Right renal cortex interstitium (tissue), 3 donors: ENCODE data around the gene CMPK2. TPM values are rescaled to one million over a fixed set of nuclear protein-coding genes. Genes with fewer than 3 reads are reported as not detected.
"Not testable (repeated sequence)": the region's sequence is repeated elsewhere in the genome, so short reads cannot be mapped to it uniquely, and the experiment has no call there.

Source experiments
- DNase-seq, 3 donors: peaks; one replicate each; pipeline ENCODE4 v3.0.0-alpha.2; 2013; ENCODE audit warnings: low read depth in 3 of 3, low spot score in 2 of 3
- polyA plus RNA-seq, 3 donors: library from polyadenylated mRNA; unstranded; fragments of 120-200 nt; gene quantifications; one replicate each; pipeline ENCODE4 v1.2.1, GENCODE V29; 2013; ENCODE audit not compliant: insufficient read length in 3 of 3

CMPK2 gene
- 1 to 10 TPM; 4.0 to 4.3 (median 4.2) TPM for polyA plus RNA-seq

DNA sequence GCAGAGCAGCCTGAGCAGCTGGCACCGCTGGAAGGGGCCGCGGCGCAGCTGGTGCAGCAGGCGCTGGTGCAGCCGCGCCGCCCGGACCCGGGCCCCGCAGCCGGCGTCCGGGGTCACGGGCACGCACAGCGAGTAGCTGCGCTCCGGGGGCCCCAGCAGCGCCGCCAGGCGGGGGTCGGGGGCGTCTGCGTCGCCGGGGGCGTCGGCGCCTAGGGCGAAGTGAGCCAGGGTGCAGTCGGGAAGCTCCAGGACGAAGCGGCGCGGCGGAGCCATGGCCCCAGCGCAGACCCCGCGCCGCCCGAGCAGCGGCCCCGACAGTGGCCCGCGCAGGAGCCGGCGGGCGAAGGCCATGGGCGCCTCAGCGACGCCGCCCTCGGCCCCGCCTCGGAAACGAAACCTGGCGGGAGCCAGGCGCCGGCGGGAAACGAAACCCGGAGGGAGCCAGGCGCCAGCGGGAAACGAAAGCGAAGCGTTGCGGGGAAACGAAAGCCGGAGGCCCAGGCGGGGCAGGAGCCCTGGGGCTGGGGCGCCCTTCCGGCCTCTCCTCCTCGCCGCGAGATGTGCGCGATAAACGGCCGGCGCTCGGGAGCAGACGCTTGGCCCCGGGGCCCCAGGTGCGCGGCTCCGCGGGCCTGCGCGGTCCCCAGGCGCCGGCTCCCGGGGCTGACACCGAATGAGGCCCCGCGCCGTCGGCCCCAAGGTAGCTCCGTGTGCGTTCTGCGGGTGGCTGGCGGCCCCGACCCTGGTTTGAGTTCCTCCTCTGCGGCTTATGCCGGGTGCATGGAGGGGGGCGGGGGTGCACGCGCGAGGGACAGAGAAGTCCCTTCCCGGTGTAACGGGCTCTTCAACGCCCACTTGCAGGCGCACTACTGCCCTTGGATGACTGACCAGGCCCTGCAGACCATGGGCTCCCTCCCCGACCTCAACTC lies at the start of gene CMPK2:
Gene CMPK2, minus strand, starts transcription at position 562 of the 929 bp plus-strand sequence. Its CDS starts 211 bp downstream, at position 351.
- peak in 2 of 3 donors; percentile 17 to 41 for DNase-seq

DNA sequence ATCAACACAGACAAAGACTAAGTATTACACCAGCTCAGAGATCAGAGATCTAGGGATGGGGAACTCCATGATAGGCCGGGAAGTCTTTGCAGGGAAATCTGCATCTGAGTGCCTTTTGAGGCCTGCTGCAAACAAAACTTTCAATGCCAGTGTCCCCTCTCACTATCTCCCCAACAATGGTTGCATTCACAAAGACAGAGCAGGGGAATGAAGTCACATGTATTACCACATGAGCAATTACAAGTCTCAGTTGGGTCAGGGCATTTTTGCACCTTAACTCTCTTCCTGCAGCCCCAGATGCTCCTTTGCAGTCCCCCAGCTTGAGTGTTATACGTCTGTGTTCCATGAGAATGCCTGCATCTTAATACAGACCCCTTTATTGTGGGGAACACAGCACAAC lies 49.7 kb upstream of the CMPK2 start:
- DNase-seq = no peak

- no peak for DNase-seq
Observed at GRCh38 chr2:6914828-6915227, 49.1 kb upstream of the CMPK2 start.

GRCh38 chr2:6913415-6914157 lies 47.9 kb upstream of the CMPK2 start:
- no peak for DNase-seq

GRCh38 chr2:6911721-6912120 lies 46.0 kb upstream of the CMPK2 start:
- no peak for DNase-seq

DNA sequence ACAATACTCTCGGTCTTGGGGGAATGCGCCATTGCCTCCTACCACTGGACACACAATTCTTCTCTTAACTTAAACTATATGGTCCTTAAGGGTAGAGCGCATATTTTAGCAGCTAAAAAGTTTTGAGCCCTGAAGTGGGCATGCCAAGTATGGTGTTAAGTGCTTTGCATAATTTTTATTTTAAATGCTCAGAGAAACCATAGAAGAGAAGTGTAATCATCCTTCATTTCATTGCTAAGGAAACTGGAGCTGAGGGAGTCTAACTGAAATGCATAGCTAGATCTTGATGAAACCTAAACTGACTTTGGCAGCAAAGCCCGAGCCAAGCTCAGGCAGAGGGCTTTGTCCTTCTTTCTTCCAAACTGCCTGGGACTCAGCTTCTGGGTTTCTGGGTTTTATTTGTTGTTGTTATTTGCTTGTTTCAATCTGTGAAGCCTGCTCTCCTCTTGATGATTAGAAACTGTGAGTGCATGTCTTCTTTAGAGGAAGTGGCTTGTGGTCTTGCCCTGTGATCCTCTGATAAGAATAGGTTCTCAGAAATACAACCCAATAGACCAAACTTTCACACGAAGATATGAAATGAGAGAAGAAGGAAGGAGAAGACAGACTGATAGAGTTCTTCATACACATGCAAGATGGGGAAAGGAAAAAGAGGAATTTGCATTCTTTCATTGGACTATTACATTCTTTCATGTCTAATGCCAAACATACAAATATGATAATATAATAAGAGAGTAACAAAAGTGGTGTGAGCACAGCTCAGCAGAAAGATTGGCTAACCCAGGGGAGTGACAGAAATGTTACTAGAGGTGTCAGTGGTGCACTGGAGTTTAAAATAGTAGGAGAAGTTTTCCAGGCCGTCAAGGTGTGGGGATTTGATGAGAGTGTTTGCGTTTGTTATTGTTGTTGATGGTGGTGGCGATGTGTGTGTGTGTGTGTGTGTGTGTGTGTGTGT lies 44.0 kb upstream of the CMPK2 start:
- DNase-seq = no peak

DNA sequence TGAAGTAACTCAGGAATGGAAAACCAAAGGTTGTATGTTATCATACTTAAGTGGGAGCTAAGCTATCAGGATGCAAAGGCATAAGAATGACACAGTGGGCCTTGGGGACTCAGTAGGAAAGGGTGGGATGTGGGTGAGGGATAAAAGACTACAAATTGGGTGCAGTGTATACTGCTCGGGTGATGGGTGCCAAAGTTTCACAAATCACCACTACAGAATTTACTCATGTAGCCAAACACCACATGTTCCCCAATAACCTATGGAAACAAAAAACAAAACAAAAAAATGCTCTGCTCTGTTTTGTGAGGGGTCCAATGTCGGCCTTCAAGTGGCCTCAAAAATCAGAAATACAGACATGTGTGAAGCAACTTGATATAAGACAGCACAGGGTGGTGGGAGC lies 42.6 kb upstream of the CMPK2 start:
- DNase-seq = no peak

DNA sequence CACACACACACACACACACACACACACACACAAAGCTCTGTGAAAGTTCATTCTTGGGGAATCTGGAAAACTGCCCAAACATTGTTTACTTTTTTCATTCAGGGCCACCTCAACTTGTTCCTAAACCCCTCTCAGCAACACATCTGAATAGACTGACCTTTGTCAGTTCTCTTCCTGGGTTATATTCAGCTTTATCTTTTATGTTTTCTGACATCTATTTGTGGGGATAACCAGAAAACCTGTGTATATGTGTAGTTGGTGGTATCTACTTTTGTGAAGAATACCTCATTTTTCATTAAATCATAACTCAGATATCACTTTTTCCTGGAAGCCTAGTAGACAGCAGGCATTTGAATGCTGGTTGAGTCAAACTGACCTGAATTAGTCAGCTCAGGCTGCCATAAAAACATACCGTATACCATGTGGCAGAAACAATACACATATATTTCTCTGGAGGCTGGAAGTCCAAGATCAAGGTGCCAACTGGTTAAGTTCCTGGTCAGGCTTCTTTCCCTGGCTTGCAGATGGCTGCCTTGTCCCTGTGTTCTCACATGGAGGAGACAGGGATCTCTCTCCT lies 40.5 kb upstream of the CMPK2 start:
- DNase-seq = no peak

- DNase-seq = no peak
Observed at GRCh38 chr2:6905668-6906067, 40.0 kb upstream of the CMPK2 start.

GRCh38 chr2:6902581-6902980 lies 36.9 kb upstream of the CMPK2 start:
- DNase-seq = not testable (repeated sequence)

GRCh38 chr2:6896930-6897759 lies 31.4 kb upstream of the CMPK2 start:
- no peak for DNase-seq

DNA sequence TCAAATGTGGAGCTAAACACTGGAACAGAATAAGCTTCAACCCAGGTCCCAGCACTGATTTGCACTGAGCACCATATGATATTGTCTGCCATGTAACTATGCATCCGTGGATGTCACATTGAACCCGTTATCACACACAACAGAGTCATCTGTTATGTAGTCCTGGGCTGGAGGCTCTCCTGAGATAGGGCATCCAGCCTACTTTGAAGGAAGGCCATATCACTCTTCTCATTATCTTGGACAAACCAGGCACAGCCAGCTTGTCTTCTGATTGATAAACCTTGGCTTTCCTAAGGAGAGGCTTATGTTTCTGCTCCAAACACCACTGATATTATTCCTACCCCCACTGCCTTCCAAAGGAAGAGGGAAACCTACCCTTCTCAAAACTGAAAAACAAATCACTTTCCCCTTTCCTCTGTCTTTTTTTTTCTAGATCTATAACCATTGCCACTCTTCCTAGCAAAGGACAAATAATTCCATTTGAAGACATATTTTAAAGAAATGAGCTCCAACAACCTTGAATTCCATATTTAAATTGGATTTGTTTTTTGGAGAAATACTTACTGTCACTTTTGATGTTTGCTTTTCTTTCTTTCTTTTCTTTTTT lies 28.3 kb upstream of the CMPK2 start:
- no peak for DNase-seq

GRCh38 chr2:6888724-6889123 lies 23.0 kb upstream of the CMPK2 start:
- no peak for DNase-seq

DNA sequence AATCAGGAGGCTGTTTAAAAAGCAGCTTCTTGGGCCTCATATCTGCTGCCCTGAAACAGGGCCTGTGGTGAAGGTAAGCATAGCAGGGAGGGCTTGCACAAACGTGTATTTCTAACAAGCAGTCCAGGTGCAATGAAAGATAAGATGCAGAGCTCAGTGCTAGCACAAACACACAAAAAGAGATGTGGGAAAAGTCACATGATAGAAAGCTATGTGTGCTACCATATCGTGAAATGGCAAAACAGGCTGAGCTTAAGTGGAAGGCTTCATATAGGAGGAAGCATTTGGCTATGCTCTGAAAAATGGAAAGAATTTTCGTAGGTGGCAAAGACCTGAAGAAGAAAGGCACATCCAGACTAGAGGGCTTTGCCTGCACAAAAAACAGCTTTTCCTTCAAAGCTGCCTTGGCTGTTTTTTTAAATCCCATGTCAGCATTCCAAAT lies 22.1 kb upstream of the CMPK2 start:
- no peak for DNase-seq

GRCh38 chr2:6885968-6886367 lies 20.3 kb upstream of the CMPK2 start:
- no peak for DNase-seq

DNA sequence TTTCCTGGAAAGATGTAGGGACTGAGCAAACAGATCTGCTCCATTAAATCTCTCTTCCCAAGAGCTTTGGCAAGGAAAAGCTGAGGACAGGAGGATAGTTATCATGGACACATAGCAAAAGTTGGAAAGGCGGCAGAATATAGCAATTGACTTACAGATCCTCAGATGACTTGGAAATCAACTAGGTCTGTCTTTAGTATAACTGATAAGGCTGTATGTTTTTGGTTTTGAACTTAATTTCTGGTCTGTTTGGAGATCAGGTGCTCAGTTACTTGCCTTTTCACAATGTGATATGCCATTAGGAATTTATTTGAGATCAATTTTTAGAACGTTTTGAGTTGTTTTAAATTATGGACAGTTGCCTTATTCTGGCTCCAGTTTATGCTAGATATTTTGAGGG lies 19.8 kb upstream of the CMPK2 start:
- no peak for DNase-seq

DNA sequence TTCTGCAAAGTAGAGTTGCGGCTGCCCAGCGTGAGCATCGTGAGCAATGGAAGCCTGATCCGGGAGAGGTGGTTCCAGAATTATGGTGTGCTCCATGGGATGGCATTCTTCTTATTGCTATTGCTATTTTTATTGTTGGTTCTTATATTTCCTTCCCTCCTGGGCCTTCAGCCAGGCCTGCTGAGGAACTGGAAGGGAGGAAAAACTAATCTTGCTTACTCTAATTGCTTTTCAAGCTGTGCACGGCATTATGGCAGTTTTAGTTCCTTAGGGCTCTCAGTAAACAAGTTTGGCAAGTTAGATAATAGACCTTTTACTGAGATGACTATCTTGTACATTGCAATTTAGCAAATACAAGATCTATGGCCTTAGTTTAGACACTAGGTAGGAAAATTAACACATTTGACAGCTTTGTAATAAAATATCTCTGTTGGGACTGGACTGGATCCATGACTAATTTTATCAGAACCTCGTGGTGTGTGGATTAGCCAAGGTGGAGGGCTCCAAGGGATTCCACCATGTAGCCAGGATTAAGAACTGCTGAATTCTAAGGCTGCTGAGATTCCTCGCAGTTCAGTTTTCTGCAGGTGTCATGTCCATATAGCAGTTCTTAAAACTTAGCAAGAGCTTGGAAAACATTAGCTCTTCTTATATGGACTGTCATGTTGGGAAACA lies 17.9 kb upstream of the CMPK2 start:
- no peak for DNase-seq

- no peak for DNase-seq
Observed at GRCh38 chr2:6881516-6881915, 15.8 kb upstream of the CMPK2 start.
